ENCODE measurements around the gene SLC17A3.

- TF ChIP-seq EZH2 (IDR thresholded peaks at IDR 0.05; ENCODE audit: insufficient read depth, poor library complexity, severe bottlenecking), result no peak
- TF ChIP-seq EZH2phosphoT487 (IDR thresholded peaks at IDR 0.05; ENCODE audit: insufficient read depth, low read depth), result no peak
These were observed 29.5 kb downstream of the SLC17A3 start for GRCh38 chr6:25844518-25844917.

Data from GM23248 (cell line).